COR-L47 (cell line): Measurements from ENCODE around the gene KIF2B.
"Not testable (repeated sequence)": the region's sequence is repeated elsewhere in the genome, so short reads cannot be mapped to it uniquely, and the experiment has no call there.

Source experiments
- DNase-seq: peaks from one replicate; lab custom pipeline; 2025; lab: John Stamatoyannopoulos, UW

Gene KIF2B, protein sequence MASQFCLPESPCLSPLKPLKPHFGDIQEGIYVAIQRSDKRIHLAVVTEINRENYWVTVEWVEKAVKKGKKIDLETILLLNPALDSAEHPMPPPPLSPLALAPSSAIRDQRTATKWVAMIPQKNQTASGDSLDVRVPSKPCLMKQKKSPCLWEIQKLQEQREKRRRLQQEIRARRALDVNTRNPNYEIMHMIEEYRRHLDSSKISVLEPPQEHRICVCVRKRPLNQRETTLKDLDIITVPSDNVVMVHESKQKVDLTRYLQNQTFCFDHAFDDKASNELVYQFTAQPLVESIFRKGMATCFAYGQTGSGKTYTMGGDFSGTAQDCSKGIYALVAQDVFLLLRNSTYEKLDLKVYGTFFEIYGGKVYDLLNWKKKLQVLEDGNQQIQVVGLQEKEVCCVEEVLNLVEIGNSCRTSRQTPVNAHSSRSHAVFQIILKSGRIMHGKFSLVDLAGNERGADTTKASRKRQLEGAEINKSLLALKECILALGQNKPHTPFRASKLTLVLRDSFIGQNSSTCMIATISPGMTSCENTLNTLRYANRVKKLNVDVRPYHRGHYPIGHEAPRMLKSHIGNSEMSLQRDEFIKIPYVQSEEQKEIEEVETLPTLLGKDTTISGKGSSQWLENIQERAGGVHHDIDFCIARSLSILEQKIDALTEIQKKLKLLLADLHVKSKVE

GRCh38 chr17:53822764-53823163, at the start of gene KIF2B:
TSS of gene KIF2B (plus strand) at chr17:53822927. CDS start at chr17:53823034, 107 bp downstream.
- no peak for DNase-seq

DNA sequence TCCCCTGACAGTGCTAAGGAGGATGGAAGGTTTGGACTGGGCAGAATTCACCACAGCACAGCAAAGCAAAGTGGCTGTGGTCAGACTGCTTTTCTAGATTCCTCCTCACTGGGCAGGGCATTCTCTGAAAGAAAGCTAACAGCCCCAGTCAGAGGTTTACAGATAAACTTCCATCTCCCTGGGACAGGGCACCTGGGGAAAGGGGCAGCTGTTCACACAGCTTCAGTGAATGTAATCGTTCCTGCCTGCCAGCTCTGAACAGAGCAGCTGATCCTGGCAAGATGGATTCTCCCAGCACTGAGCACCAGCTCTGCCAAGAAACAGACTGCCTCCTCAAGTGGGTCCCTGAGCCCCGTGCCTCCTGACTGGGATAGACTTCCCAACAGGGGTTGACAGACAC, 42.4 kb upstream of the KIF2B start:
- no peak for DNase-seq

- no peak for DNase-seq
These were observed 31.2 kb upstream of the KIF2B start for GRCh38 chr17:53791551-53791950.

GRCh38 chr17:53792451-53792850, 30.3 kb upstream of the KIF2B start:
- DNase-seq: no peak

DNA sequence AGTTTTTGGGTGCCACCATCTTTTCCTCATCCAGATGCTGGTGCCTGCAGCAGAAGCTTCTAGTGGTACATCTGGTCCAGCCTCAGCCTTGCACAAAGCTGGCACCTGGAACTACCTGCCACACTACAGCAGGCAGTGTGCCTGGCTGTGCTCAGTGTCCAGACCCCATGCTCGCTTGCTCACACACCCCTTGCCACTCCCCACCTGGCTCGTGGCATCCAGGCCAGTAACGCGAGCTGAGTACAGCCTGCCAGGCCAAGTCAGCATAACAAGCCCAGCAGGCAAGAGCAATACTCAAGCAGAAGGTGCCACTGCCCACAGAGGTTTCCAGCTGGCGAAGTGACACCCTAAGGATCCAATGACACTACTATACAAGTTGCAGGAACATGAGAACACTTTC, 29.7 kb upstream of the KIF2B start:
- no peak for DNase-seq

GRCh38 chr17:53794875-53795274, 27.9 kb upstream of the KIF2B start:
- DNase-seq: no peak

DNA sequence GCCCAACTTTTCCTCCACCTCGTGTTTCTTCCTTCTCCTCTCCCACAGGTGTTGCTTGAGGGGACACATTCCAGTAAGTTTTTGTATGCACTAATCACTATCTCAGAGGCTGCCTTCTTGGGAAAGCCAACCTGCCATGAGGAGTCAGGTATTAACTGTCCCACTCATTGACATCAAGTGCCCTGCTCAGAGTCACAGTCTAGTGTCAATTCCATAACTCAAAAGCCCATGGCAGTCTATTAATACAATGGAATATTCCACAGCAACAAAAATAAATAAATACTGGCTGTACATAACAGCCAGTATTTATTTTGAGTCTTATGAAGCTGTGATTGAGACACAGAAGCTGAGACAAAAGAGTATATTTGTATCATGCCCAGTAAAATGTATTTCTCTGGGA, 26.1 kb upstream of the KIF2B start:
- no peak for DNase-seq

- DNase-seq: no peak
These were observed 25.2 kb upstream of the KIF2B start for GRCh38 chr17:53797501-53797900.

DNA sequence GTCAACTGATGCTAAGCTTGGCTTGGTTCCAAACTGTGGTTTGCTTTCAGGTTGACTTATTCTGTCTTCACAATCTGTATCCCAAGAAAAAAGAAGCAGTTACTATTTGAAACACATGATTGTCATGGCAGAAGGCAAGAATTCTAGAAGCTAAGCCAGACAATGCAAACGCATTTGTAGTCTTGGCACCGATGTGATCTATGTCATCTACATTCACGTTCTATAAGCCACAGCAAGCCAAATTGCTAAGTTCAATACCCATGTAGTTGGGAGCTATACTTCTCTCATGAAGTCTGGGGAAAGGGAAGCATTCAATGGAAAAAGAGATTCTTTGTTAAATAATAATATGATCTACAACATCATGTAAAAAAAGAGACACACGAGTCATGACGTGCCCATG, 18.3 kb upstream of the KIF2B start:
- no peak for DNase-seq

- no peak for DNase-seq
These were observed 16.3 kb upstream of the KIF2B start for GRCh38 chr17:53806473-53806872.

DNA sequence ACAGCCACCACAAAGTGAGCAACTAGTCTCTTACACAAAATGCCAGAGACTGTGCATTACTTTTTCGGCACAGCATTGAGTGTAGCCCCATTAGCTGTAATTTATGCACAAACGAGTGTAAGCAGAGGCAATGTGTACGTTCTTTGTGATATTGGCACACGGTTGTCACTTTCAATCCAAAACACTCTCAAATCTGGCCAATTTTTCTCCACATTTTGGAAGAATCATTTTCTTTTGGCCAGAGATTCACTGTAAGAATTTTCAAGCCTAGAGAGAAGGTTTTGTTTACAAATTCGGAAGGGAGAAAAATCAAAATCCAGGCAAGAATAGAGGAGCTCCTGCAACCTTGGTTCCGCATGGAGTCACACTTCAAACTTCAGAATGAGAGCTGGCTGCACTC, 15.4 kb upstream of the KIF2B start:
- DNase-seq: no peak

DNA sequence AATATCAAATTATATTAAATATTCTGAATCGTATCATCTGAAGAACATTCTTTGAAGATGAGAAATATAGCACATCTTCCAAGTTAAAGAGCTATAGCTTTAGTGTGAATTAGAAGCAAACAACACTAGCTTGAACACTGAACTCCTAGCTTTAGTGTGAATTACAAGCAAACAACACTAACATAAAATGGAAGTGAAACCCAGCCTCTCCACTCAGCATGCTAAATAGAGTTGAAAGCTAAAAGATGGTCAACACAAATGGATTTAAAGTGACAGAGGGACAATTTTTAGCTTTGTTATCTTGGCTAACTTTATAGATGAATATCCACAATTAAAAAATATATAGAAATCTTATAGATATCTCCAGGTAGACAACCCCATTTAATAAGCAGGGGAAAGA, 4.5 kb upstream of the KIF2B start:
- no peak for DNase-seq

DNA sequence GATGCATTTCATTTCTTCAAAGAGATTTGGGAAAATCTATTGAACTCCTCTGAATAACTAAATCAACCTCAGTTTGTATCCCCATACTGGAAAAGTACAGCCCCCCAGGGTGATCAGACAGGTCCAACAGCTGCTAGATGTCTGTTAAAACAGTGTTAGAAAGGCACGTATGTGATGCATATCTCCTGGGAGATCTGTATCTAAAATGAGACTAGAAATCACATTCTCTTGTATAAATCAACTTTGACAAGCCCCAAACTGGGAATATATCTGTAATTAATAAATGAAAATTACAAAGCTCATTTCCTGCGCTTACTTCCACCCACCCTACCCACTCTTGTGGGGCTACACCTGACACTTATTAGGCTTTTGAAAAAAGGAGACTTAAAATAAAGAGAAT, 3.8 kb upstream of the KIF2B start:
- no peak for DNase-seq

- no peak for DNase-seq
These were observed 2.8 kb upstream of the KIF2B start for GRCh38 chr17:53819956-53820355.

GRCh38 chr17:53823341-53824050, 769 bp downstream of the KIF2B start:
- no peak for DNase-seq

- DNase-seq: not testable (repeated sequence)
These were observed 12.0 kb downstream of the KIF2B start for GRCh38 chr17:53834771-53835170.

DNA sequence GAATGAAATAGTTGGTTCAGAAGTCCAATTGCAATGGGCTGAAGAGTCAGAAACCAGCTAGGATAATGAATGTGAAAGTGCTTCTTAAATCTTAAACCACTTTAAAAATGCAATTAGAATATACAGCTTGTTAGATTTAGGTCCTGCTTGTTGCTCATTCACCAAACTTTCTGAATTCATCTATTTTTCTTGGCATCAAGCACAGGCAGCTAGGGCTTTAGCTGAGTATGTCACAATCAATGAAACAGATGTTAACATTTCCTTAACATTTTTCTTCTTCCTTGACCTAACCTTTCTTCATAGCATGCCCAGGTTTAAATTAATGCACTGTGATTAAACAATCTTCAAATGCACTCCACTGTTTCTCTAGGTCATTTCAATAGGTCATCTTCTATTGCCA, 14.4 kb downstream of the KIF2B start:
- DNase-seq: no peak

GRCh38 chr17:53844491-53845107, 21.9 kb downstream of the KIF2B start:
- no peak for DNase-seq

GRCh38 chr17:53871128-53871527, 48.4 kb downstream of the KIF2B start:
- not testable (repeated sequence) for DNase-seq
